Activated CD4-positive, alpha-beta memory T cell treated with anti-CD3 and anti-CD28 coated beads for 36 hours (primary cell): Measurements from ENCODE around the gene OR5K3. TPM values are rescaled to one million over a fixed set of nuclear protein-coding genes. Genes with fewer than 3 reads are reported as not detected.

Experiments used
- CTCF ChIA-PET: fragments of 350-600 bp; sonication (Branson Sonifier 250); formaldehyde crosslinking; loops from one replicate; lab custom pipeline; 2021; ENCODE audit warnings: antibody characterized with exemption, inconsistent platforms; lab: Charles Lee
- POLR2A ChIA-PET: fragments of 350-600 bp; sonication (Branson Sonifier 250); formaldehyde crosslinking; loops from one replicate; lab custom pipeline; 2021; ENCODE audit warnings: antibody characterized with exemption; lab: Charles Lee
- DNase-seq: peaks from one replicate; pipeline ENCODE4 v3.0.0-alpha.2; 2020
- H3K27ac Mint-ChIP-seq: one replicate; pipeline ENCODE4 v1.8.0; 2021; ENCODE audit warnings: mixed read lengths
- H3K27me3 Mint-ChIP-seq: one replicate; pipeline ENCODE4 v1.8.0; 2021; ENCODE audit warnings: mixed read lengths
- H3K36me3 Mint-ChIP-seq: one replicate; pipeline ENCODE4 v1.8.0; 2021; ENCODE audit warnings: mixed read lengths
- H3K4me1 Mint-ChIP-seq: one replicate; pipeline ENCODE4 v1.8.0; 2021; ENCODE audit warnings: low read depth, mixed read lengths
- H3K4me3 Mint-ChIP-seq: one replicate; pipeline ENCODE4 v1.8.0; 2021; ENCODE audit warnings: mild to moderate bottlenecking, mixed read lengths
- H3K9me3 Mint-ChIP-seq: one replicate; pipeline ENCODE4 v1.8.0; 2021; ENCODE audit warnings: mixed read lengths
- intact Hi-C: fragments of 100-400 bp; cut with micrococcal nuclease; formaldehyde crosslinking; loops from one replicate; pipeline ENCODE4 v1.15.1; 2023
- total RNA-seq, 2 experiments: library from RNA; stranded (reverse); gene quantifications; one replicate each; pipeline ENCODE4 v1.2.3, GENCODE V29; 2021

OR5K3 gene
- total RNA-seq = not detected

- Mint-ChIP-seq H3K4me1 (no peaks in the 10 kb centered on the region), H3K9me3 (no peaks in the 10 kb centered on the region), H3K27me3 (peaks cover 7% of the 10 kb centered on the region), H3K4me3 (no peak within 1 kb of the TSS), H3K36me3 (no peaks in the 10 kb centered on the region), H3K27ac (no peak within 1 kb of the TSS)
- ChIA-PET POLR2A (no interaction called here), CTCF (no interaction called here)
- intact Hi-C loops = no loop called here
- DNase-seq = no peak
Measured at GRCh38 chr3:98390366-98390765, at the start of gene OR5K3. TSS of gene OR5K3 (plus strand) at chr3:98390666. CDS start at chr3:98390666, 0 bp downstream.

- Mint-ChIP-seq H3K9me3 (no peaks in the 10 kb centered on the region), H3K27ac (no peak overlapping the region), H3K4me3 (no peak overlapping the region), H3K4me1 (peaks cover 3% of the 10 kb centered on the region), H3K36me3 (no peaks in the 10 kb centered on the region), H3K27me3 (no peaks in the 10 kb centered on the region)
- ChIA-PET CTCF (no interaction called here), POLR2A (no interaction called here)
- no peak for DNase-seq
- intact Hi-C loops = no loop called here
Measured at GRCh38 chr3:98341758-98342157, 48.7 kb upstream of the OR5K3 start.

- ChIA-PET CTCF (interaction anchor here (0.6 to 2.4 kb wide), 12 partner anchors 10 to 303 kb away, joined by 3 to 12 read pairs (median 4); no protein-coding TSS in a partner anchor), POLR2A (no interaction called here)
- peaks cover 3% of the 10 kb centered on the region for H3K4me1 Mint-ChIP-seq
- H3K27ac Mint-ChIP-seq = no peak overlapping the region
- intact Hi-C loops = no loop called here
- H3K27me3 Mint-ChIP-seq = no peaks in the 10 kb centered on the region
- peak; percentile 34 for DNase-seq
- H3K4me3 Mint-ChIP-seq = no peak overlapping the region
- H3K36me3 Mint-ChIP-seq = no peaks in the 10 kb centered on the region
- no peaks in the 10 kb centered on the region for H3K9me3 Mint-ChIP-seq
Measured at GRCh38 chr3:98343647-98344507, 46.6 kb upstream of the OR5K3 start.

- Mint-ChIP-seq H3K4me3 (no peak overlapping the region), H3K27me3 (no peaks in the 10 kb centered on the region), H3K9me3 (no peaks in the 10 kb centered on the region), H3K4me1 (peaks cover 3% of the 10 kb centered on the region), H3K36me3 (no peaks in the 10 kb centered on the region), H3K27ac (no peak overlapping the region)
- ChIA-PET CTCF (no interaction called here), POLR2A (no interaction called here)
- DNase-seq = no peak
- intact Hi-C loops = no loop called here
Measured at GRCh38 chr3:98350082-98350481, 40.4 kb upstream of the OR5K3 start.

GRCh38 chr3:98353554-98353953 is 36.9 kb upstream of the OR5K3 start, which contains the start of gene OR5K4:
TSS of gene OR5K4 (plus strand) at chr3:98353854. CDS start at chr3:98353854, 0 bp downstream.
- POLR2A ChIA-PET = no interaction called here
- Mint-ChIP-seq H3K27ac (no peak within 1 kb of the TSS), H3K4me3 (no peak within 1 kb of the TSS), H3K9me3 (peaks cover 3% of the 10 kb centered on the region), H3K36me3 (no peaks in the 10 kb centered on the region), H3K27me3 (no peaks in the 10 kb centered on the region), H3K4me1 (no peaks in the 10 kb centered on the region)
- intact Hi-C loops = no loop called here
- DNase-seq = no peak
- CTCF ChIA-PET = no interaction called here

GRCh38 chr3:98359250-98359649 is 31.2 kb upstream of the OR5K3 start:
- DNase-seq = no peak
- Mint-ChIP-seq H3K4me3 (no peak overlapping the region), H3K4me1 (no peaks in the 10 kb centered on the region), H3K27ac (no peak overlapping the region), H3K27me3 (no peaks in the 10 kb centered on the region), H3K36me3 (peaks cover 3% of the 10 kb centered on the region), H3K9me3 (peaks cover 16% of the 10 kb centered on the region)
- intact Hi-C loops = no loop called here
- ChIA-PET CTCF (no interaction called here), POLR2A (no interaction called here)

- Mint-ChIP-seq H3K27ac (no peak overlapping the region), H3K36me3 (peaks cover 3% of the 10 kb centered on the region), H3K27me3 (no peaks in the 10 kb centered on the region), H3K4me3 (no peak overlapping the region), H3K9me3 (peaks cover 17% of the 10 kb centered on the region), H3K4me1 (no peaks in the 10 kb centered on the region)
- POLR2A ChIA-PET = no interaction called here
- DNase-seq = peak; percentile 43
- CTCF ChIA-PET = interaction anchor here (0.6 kb wide), 1 partner anchor 1770 kb away, joined by 3 read pairs; no protein-coding TSS in a partner anchor
- intact Hi-C loops = loop anchor here (1.0 kb wide), 1 partner anchor 213 kb away; no protein-coding TSS in a partner anchor
Measured at GRCh38 chr3:98359993-98360675, 30.3 kb upstream of the OR5K3 start.

GRCh38 chr3:98360681-98361080 is 29.8 kb upstream of the OR5K3 start:
- no peak overlapping the region for H3K4me3 Mint-ChIP-seq
- H3K36me3 Mint-ChIP-seq = peaks cover 3% of the 10 kb centered on the region
- H3K27ac Mint-ChIP-seq = no peak overlapping the region
- no peaks in the 10 kb centered on the region for H3K4me1 Mint-ChIP-seq
- intact Hi-C loops = loop anchor here (1.0 kb wide), 1 partner anchor 213 kb away; no protein-coding TSS in a partner anchor
- ChIA-PET POLR2A (no interaction called here), CTCF (interaction anchor here (0.6 kb wide), 1 partner anchor 1769 kb away, joined by 3 read pairs; no protein-coding TSS in a partner anchor)
- peaks cover 21% of the 10 kb centered on the region for H3K9me3 Mint-ChIP-seq
- H3K27me3 Mint-ChIP-seq = no peaks in the 10 kb centered on the region
- DNase-seq = no peak

- ChIA-PET POLR2A (no interaction called here), CTCF (no interaction called here)
- Mint-ChIP-seq H3K4me3 (no peak overlapping the region), H3K27me3 (no peaks in the 10 kb centered on the region), H3K9me3 (peaks cover 24% of the 10 kb centered on the region), H3K27ac (no peak overlapping the region), H3K36me3 (peaks cover 3% of the 10 kb centered on the region), H3K4me1 (no peaks in the 10 kb centered on the region)
- DNase-seq = no peak
- intact Hi-C loops = no loop called here
Measured at GRCh38 chr3:98361289-98361688, 29.2 kb upstream of the OR5K3 start.

- intact Hi-C loops = no loop called here
- CTCF ChIA-PET = no interaction called here
- POLR2A ChIA-PET = no interaction called here
- Mint-ChIP-seq H3K9me3 (peaks cover 8% of the 10 kb centered on the region), H3K27me3 (no peaks in the 10 kb centered on the region), H3K27ac (no peak overlapping the region), H3K36me3 (no peaks in the 10 kb centered on the region), H3K4me1 (peaks cover 3% of the 10 kb centered on the region), H3K4me3 (no peak overlapping the region)
- DNase-seq = no peak
Measured at GRCh38 chr3:98367464-98368246, 22.8 kb upstream of the OR5K3 start.

GRCh38 chr3:98371186-98371585 is 19.3 kb upstream of the OR5K3 start:
- no peaks in the 10 kb centered on the region for H3K9me3 Mint-ChIP-seq
- POLR2A ChIA-PET = no interaction called here
- no peak overlapping the region for H3K27ac Mint-ChIP-seq

GRCh38 chr3:98371853-98372252 is 18.6 kb upstream of the OR5K3 start:
- H3K36me3 Mint-ChIP-seq = no peaks in the 10 kb centered on the region
- intact Hi-C loops = no loop called here
- H3K27ac Mint-ChIP-seq = no peak overlapping the region
- H3K9me3 Mint-ChIP-seq = no peaks in the 10 kb centered on the region
- no peak overlapping the region for H3K4me3 Mint-ChIP-seq
- H3K27me3 Mint-ChIP-seq = no peaks in the 10 kb centered on the region
- no peak for DNase-seq
- peaks cover 3% of the 10 kb centered on the region for H3K4me1 Mint-ChIP-seq
- ChIA-PET POLR2A (no interaction called here), CTCF (no interaction called here)

More at GRCh38 chr3:98371186-98371585, 19.3 kb upstream of the OR5K3 start:
- Mint-ChIP-seq H3K4me3 (no peak overlapping the region), H3K27me3 (no peaks in the 10 kb centered on the region), H3K4me1 (peaks cover 3% of the 10 kb centered on the region), H3K36me3 (no peaks in the 10 kb centered on the region)
- intact Hi-C loops = no loop called here
- CTCF ChIA-PET = interaction anchor here (1.5 kb wide), 1 partner anchor 224 kb away, joined by 4 read pairs; no protein-coding TSS in a partner anchor
- DNase-seq = no peak
